Measurements from ENCODE around the gene DCDC1.

The DCDC1 gene

DNA sequence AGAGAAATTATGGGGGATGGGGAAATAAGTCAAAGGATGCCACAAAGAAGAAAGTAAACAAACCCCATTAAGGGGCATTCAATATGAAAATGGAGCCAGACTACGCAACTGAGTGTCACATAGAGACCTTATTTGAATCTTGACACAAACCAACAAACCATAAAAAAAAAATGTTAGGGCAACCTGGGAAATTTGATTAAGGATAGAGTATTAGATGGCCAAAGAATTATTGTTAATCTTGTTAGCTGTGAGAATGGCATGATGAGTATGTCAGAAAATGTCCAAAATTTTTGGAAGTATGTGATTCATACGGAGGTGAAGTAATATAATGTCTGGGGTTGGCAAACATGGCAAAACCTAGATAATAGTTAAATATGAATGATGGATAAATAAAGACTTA is 461.3 kb downstream of the DCDC1 start:
- no peak for DNase-seq (ENCODE audit: low spot score)

DNA sequence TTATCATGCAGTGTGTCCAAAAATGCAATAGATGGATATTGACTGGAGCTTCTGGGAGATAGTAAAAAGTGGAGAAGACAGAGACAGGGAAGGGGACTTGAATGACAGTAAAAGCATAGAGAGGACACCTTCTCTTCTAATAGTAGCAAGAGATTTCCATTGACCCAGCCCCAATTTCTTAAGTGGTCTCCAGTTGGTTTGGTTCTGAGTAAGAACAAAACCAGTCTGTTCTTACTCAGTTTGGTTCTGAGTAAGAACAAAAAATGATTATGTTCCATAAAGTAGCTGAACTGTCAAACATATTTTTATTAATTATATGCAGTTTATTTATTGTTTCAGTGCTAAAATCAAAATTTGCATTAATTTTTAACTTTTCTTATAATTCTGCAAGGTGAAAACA is 466.6 kb downstream of the DCDC1 start:
- no peak for DNase-seq (ENCODE audit: low spot score)

DNA sequence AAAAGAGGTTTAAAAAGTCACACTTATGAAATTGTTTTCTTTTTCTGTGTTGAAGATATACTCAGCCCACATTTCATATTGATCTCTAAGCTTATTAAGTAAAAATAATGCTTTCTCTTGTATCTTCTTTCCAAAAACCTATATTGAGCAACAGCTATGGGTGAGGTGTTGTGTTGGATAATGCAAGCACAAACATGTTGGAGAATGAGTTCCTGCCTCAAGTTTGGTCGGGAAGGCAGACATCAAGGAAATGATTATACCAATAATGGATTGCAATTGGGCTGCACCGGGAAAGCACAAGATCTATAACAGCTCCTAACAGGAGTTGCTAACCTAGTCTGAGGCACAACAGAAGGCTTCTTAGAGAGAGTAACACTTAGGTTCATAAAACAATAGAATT is 474.5 kb downstream of the DCDC1 start:
- DNase-seq (ENCODE audit: low spot score) = no peak

GRCh38 chr11:30893318-30893717 is 476.2 kb downstream of the DCDC1 start:
- no peak for DNase-seq (ENCODE audit: low spot score)

GRCh38 chr11:30889143-30889794 is 480.3 kb downstream of the DCDC1 start:
- DNase-seq (ENCODE audit: low spot score) = no peak

DNA sequence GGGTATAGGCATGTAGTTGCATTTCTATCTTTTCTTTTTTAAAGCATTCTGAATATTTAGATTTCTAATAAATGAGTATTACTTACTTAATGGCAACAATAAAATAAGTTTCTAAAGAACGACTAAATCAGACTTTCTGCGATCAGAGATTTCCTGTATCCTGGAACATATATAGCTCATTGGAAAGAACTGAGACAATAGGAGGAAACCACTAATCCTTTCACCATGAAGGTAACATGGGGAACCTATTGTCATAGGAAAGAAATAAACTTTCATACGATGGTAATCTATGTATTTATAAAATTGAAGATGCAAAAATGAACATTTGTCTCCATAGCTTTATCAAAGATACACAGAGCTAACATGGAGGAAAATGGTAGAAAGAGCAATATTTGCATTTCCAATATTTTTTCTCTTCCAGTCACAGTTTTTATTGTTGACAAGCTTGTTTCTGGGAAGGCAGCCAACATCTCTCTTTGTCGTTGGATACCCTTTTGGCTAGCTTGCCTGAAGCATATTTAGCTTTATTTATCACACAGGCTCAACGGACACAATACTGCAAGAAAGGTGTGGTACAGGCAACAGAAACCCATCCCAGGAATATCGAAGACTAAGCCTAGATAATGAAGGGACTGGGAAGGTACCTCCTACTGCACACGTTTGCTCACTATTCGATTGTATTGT is 490.1 kb downstream of the DCDC1 start:
- peak; percentile 3 for DNase-seq (ENCODE audit: low spot score)

- DNase-seq (ENCODE audit: low spot score) = no peak
Observed at GRCh38 chr11:30878400-30878799, 491.1 kb downstream of the DCDC1 start.

DNA sequence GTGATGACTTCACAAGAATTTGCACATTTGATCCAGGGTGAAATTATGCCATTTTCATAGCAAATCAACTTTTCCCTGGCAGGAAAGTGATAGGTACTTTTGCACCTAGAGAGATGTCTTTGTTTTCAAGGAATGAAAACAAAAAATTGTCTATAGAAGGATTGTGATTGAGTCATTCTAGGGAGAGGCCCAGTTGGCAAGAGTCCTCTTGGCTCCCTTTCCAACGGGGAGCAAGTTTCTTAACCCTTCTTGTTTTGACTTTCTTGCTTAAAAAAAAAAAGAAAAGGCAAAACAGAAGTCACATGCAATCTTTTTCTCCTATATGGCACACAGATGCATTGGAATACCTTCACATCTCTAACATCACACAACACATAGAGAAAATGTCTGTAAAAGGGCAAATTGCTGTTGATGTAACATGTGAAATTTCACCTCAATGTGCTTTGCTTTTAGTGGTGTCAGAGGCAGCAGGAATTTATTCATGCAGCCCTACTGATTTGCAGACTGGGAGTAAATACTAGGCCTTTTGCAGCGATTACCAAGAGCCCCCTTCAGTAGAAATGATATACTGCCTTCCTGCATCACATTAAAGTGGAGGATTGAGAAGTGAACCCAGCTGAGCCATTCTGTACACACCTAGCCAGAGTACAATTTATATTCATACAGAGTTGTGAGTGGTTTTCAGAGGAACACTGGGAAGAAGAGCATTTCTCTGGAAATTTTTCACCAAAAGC is 492.7 kb downstream of the DCDC1 start:
- DNase-seq (ENCODE audit: low spot score) = no peak

DNA sequence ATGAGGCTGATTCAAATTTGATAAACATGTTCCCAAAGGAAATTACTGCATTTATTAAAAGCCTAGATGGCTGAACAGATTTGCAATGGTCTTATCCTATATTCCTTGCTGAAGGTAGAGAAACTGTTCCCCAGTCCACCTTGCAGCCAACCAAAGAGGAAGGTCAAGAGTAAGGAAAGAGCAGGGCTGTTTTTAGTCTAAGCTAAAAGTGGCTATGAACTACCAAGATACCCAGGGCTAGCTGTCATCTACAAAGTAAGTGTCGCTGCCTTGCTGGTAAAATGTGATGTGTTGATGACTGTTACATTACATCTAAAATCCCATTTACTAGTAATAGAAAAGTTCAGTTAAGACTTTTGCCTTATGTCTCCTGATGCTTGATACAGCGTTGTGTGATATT is 493.3 kb downstream of the DCDC1 start:
- no peak for DNase-seq (ENCODE audit: low spot score)

DNA sequence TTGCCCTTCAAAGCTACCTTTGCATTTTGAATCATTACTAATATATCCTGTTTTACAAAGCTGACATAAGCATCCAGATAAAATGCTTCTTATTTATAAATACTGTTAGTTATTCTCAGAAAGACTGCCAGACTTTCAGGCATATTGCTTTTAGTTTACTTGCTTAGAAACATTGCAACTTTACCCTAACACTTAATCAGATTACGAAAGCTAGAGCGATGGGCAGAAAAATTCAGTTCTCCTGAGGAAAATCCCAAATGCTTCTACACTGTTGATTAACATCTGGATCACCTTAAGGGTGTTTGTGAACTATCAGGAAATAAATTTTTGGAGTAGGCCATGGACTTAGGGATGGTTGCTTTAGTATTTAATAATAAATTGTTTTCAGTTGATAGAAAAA is 493.7 kb downstream of the DCDC1 start:
- no peak for DNase-seq (ENCODE audit: low spot score)

GRCh38 chr11:30873924-30874610 is 495.5 kb downstream of the DCDC1 start:
- no peak for DNase-seq (ENCODE audit: low spot score)

- no peak for DNase-seq (ENCODE audit: low spot score)
Observed at GRCh38 chr11:30868626-30869081, 500.9 kb downstream of the DCDC1 start.

GRCh38 chr11:30863209-30863608 is 506.3 kb downstream of the DCDC1 start:
- no peak for DNase-seq (ENCODE audit: low spot score)

DNA sequence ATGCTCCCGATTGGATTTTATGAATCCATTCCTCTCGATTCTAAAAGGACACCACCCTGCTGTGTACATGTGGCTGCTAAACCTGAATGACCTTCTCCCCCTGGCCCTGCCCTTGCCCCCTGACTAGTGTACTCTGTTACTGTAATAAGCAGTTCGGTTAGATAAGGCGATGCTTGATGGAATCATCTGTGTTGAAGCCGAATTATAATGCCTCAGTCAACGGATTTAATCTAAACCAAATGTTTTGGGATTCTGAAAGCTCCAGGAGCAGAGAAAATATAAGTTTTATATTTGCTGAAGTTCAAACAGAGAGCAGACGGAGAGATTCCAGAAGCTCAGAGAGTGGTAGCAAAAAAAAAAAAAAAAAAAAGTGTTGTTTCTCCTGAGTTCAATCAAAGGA is 508.0 kb downstream of the DCDC1 start:
- DNase-seq (ENCODE audit: low spot score) = no peak

DNA sequence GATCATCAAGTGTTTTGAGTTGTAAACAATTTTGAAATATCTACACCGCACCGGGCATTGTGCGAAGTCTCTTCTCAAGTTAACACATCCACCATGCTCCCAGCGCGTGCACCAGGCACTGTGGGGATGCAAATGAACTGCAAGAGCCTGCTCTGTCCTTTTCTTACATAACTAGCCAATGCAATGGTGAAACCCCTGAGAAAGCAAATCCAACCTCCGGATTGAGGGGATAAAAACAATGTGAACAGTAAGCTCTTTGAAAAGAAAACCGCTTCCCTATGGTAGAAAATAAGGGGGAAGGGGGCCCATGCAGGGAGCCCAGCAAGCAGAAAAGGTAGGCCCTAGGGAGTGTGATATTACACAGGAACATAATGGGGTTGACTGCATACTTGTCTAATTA is 508.5 kb downstream of the DCDC1 start:
- DNase-seq (ENCODE audit: low spot score) = no peak

DNA sequence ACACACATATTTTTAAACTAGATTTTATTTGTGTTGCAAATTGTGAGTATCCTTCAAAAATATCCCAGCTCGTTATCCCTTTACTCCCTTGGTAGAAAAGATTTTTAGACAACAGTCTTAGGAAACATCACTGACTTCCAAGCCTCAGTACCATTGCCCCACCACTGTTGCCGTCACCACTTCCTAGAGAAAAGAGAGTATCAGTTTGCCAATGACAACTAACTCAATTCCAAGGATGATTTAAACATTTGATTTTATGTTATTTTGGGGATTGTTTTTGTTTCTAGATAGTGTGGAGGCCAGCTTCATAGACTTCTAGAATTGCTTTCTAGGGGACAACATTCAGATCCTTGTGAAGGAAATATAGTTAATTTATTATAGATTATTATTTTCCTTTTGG is 509.4 kb downstream of the DCDC1 start:
- DNase-seq (ENCODE audit: low spot score) = no peak

GRCh38 chr11:30859669-30860068 is 509.9 kb downstream of the DCDC1 start:
- no peak for DNase-seq (ENCODE audit: low spot score)

DNA sequence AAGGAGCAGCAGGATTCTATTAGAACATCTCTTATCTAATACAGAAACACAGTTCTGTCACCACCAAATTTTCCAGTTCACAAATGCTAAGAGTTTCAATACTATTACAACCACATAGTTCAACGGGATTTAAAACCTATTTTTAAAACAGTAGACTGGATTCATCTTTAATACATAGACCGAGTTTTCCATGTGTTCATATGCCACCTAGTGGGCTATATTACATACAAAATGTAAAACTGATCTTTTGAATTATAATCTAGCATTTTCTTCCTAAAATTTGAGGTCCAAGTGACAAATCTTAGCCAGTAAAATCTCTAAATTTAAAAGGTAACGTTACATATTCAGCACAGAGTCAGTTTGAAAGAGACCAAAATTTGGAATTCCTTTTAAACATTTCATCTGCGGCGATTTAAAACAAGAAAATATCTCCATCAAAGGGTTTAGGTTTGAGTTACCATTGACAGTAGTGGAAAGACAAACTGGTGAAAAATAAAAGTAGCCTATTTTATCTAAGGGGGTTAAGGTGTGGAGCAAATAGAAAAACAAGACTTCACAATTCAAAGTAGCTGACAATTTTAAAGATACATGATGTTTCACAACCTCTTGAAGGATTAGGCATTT is 514.0 kb downstream of the DCDC1 start:
- DNase-seq (ENCODE audit: low spot score) = peak; percentile 2

GRCh38 chr11:30853439-30853838 is 516.1 kb downstream of the DCDC1 start:
- DNase-seq (ENCODE audit: low spot score) = no peak

GRCh38 chr11:30852645-30853044 is 516.9 kb downstream of the DCDC1 start:
- no peak for DNase-seq (ENCODE audit: low spot score)

GRCh38 chr11:30852091-30852490 is 517.4 kb downstream of the DCDC1 start:
- no peak for DNase-seq (ENCODE audit: low spot score)

DNA sequence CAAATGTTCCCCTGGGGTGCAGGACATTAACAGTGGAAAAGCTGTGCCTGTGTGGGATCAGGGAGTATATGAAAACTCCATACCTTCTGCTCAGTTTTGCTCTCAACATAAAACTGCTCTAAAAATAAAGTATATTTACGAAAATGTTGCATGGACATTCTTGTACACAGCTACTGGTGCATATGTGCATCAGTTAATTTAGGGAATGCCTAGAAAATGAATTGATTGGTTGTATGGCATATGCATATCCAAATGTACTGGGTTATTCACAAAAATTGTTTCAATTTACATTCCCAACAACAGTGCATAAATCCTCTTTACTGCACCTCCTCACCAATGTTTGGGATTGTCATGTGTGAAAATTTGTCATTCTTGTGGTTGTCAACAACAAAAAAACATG is 532.3 kb downstream of the DCDC1 start:
- DNase-seq (ENCODE audit: low spot score) = no peak
